ENCODE data around the gene CYB5R4.

The CYB5R4 gene

DNA sequence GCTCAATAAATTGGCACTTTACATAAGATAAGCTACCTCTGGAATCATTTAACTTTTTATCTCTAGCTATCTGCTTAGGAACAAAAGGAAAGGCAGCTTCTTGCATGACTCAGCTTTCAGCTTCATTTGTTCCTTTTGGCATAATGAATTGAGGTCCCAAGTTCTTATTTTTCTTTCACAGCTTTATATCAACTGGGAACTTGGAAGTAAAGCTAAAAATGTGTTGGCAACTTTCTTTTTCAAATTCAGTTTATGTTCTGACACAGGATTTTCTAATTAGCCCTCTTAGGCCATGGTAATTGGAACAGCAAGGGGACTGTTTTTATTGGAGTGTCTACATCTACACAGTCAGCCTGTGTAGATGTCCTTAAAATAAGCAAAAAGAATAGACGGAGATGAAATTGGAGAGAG, 118.8 kb downstream of the CYB5R4 start:
- Histone ChIP-seq H3K79me2 (no peaks in the 10 kb centered on the region), H3K27me3 (ENCODE audit: control insufficient read depth, insufficient read depth, low read length) (no peaks in the 10 kb centered on the region), H3K36me3 (ENCODE audit: control insufficient read depth, insufficient read depth, low read length) (no peaks in the 10 kb centered on the region), H3K4me1 (no peaks in the 10 kb centered on the region), H3K27ac (no peak overlapping the region), H3K9ac (no peak overlapping the region), H3K4me3 (ENCODE audit: low read depth, low read length) (no peak overlapping the region), H3K9me3 (ENCODE audit: control insufficient read depth, low read length) (no peaks in the 10 kb centered on the region), H2AFZ (no peak overlapping the region), H3K4me2 (ENCODE audit: low read length) (no peak overlapping the region)
- TF ChIP-seq, protein P1, sequence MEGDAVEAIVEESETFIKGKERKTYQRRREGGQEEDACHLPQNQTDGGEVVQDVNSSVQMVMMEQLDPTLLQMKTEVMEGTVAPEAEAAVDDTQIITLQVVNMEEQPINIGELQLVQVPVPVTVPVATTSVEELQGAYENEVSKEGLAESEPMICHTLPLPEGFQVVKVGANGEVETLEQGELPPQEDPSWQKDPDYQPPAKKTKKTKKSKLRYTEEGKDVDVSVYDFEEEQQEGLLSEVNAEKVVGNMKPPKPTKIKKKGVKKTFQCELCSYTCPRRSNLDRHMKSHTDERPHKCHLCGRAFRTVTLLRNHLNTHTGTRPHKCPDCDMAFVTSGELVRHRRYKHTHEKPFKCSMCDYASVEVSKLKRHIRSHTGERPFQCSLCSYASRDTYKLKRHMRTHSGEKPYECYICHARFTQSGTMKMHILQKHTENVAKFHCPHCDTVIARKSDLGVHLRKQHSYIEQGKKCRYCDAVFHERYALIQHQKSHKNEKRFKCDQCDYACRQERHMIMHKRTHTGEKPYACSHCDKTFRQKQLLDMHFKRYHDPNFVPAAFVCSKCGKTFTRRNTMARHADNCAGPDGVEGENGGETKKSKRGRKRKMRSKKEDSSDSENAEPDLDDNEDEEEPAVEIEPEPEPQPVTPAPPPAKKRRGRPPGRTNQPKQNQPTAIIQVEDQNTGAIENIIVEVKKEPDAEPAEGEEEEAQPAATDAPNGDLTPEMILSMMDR (IDR thresholded peaks at IDR 0.05), result no peak

DNA sequence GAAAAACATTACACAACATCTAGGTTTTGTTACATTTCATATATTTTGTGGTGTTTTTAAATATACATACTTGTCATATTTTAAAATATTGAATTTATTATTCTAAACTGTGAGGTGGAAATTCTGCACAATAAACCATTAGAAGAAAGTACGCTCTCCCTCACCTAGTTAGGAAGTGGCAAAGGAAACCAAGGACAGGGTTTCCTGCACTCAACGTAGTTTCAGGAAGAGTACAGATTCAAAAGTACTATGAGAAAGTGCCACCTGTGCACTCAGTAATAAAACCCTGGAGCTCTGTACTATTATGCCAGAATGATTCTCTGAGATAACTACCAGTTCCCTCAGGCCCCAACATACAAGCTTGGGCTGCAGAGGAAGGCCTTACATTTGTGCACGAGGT, 119.5 kb downstream of the CYB5R4 start:
- H3K4me1 ChIP-seq, result no peaks in the 10 kb centered on the region
- H3K36me3 ChIP-seq (ENCODE audit: control insufficient read depth, insufficient read depth, low read length), result no peaks in the 10 kb centered on the region
- no peaks in the 10 kb centered on the region for H3K9me3 ChIP-seq (ENCODE audit: control insufficient read depth, low read length)
- no peaks in the 10 kb centered on the region for H3K27me3 ChIP-seq (ENCODE audit: control insufficient read depth, insufficient read depth, low read length)
- no peaks in the 10 kb centered on the region for H3K79me2 ChIP-seq
- no peak overlapping the region for H3K27ac ChIP-seq
- H3K9ac ChIP-seq, result no peak overlapping the region
- TF ChIP-seq, protein P1 (IDR thresholded peaks at IDR 0.05), result no peak
- H3K4me2 ChIP-seq (ENCODE audit: low read length), result no peak overlapping the region
- no peak overlapping the region for H3K4me3 ChIP-seq (ENCODE audit: low read depth, low read length)
- H2AFZ ChIP-seq, result no peak overlapping the region

DNA sequence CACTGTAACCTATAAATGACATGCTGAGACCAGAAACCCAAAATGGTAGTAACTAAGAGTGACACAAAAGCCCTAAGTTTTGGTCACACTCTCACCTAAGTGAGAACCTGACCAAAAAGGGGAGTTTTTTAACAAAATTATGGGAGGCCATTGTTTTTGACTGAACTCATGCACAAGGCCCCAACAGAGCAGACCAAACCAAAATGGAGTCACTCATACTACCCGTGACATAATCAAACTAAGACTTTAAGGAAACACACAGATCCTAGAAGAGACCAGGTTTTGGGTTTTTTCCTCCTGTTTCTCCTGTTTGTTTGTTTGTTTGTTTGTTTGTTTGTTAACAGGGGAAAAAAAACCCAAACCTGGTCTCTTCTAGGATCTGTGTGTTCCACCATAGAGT, 124.9 kb downstream of the CYB5R4 start:
- H3K27me3 ChIP-seq (ENCODE audit: control insufficient read depth, insufficient read depth, low read length), result no peaks in the 10 kb centered on the region
- no peak overlapping the region for H3K9ac ChIP-seq
- TF ChIP-seq, protein P1 (IDR thresholded peaks at IDR 0.05), result no peak
- no peak overlapping the region for H3K4me3 ChIP-seq (ENCODE audit: low read depth, low read length)
- no peak overlapping the region for H2AFZ ChIP-seq
- H3K36me3 ChIP-seq (ENCODE audit: control insufficient read depth, insufficient read depth, low read length), result no peaks in the 10 kb centered on the region
- H3K9me3 ChIP-seq (ENCODE audit: control insufficient read depth, low read length), result no peaks in the 10 kb centered on the region
- no peaks in the 10 kb centered on the region for H3K4me1 ChIP-seq
- no peaks in the 10 kb centered on the region for H3K79me2 ChIP-seq
- no peak overlapping the region for H3K4me2 ChIP-seq (ENCODE audit: low read length)
- no peak overlapping the region for H3K27ac ChIP-seq

DNA sequence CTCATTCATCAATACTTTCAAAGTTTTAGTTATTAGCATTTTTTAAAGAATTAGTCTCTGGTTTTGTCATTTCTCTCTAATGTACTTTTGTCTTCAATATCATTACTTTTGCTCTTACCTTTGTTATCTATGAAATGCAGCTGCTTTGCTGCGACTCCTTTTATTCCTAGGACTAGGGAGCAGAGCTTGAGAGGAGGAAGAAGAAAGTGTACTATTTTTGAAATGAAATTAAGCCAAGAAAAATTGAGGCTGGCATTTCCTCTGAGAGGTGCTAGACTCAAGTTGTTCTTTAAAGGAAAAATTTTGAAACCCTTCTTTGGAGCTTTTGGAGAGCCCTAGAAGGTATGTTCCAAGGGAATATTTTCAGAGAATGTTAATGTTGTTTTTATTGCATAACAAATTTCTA, 125.8 kb downstream of the CYB5R4 start:
- Histone ChIP-seq H3K27me3 (ENCODE audit: control insufficient read depth, insufficient read depth, low read length) (no peaks in the 10 kb centered on the region), H3K4me3 (ENCODE audit: low read depth, low read length) (no peak overlapping the region), H3K4me2 (ENCODE audit: low read length) (no peak overlapping the region), H3K36me3 (ENCODE audit: control insufficient read depth, insufficient read depth, low read length) (no peaks in the 10 kb centered on the region), H3K4me1 (no peaks in the 10 kb centered on the region), H3K27ac (no peak overlapping the region), H3K79me2 (no peaks in the 10 kb centered on the region), H3K9me3 (ENCODE audit: control insufficient read depth, low read length) (peaks cover under 1% of the 10 kb centered on the region), H3K9ac (no peak overlapping the region), H2AFZ (no peak overlapping the region)
- TF ChIP-seq, protein P1 (IDR thresholded peaks at IDR 0.05), result no peak

DNA sequence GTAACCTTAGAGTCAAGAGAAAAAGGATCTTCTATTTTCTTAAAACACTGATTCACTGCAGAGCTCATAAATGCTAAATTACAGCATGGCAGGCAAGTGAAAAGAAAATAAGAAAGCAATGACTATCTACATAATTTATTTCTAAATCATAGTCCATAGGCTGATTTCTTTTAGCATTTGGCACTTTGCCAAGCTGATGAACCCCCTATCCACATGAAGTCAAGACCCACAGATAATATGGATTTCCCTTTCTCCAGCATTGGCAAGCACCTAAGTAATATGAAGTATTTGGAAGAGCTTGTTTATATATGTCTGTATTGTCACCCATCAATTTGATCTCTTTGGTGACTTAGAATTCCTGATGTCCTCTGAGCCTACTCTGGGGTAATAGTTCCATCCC, 126.2 kb downstream of the CYB5R4 start:
- Histone ChIP-seq H3K4me3 (ENCODE audit: low read depth, low read length) (no peak overlapping the region), H3K9me3 (ENCODE audit: control insufficient read depth, low read length) (peaks cover 2% of the 10 kb centered on the region), H3K4me2 (ENCODE audit: low read length) (no peak overlapping the region), H3K79me2 (no peaks in the 10 kb centered on the region), H3K36me3 (ENCODE audit: control insufficient read depth, insufficient read depth, low read length) (no peaks in the 10 kb centered on the region), H3K4me1 (no peaks in the 10 kb centered on the region), H3K27ac (no peak overlapping the region), H3K27me3 (ENCODE audit: control insufficient read depth, insufficient read depth, low read length) (no peaks in the 10 kb centered on the region), H2AFZ (no peak overlapping the region), H3K9ac (no peak overlapping the region)
- TF ChIP-seq, protein P1 (IDR thresholded peaks at IDR 0.05), result no peak
